Measurements from ENCODE around the gene NECTIN4.

GRCh38 chr1:161092621-161093028 is 3.3 kb upstream of the NECTIN4 start:
- TF ChIP-seq CTCF (IDR thresholded peaks at IDR 0.05; ENCODE audit: low read depth, low read length, poor library complexity, severe bottlenecking) (no peak), EZH2phosphoT487 (IDR thresholded peaks at IDR 0.05; ENCODE audit: borderline replicate concordance, low read length) (no peak)

Measured in DOHH2 (cell line).